ENCODE measurements around the gene CCSER1.

The CCSER1 gene

DNA sequence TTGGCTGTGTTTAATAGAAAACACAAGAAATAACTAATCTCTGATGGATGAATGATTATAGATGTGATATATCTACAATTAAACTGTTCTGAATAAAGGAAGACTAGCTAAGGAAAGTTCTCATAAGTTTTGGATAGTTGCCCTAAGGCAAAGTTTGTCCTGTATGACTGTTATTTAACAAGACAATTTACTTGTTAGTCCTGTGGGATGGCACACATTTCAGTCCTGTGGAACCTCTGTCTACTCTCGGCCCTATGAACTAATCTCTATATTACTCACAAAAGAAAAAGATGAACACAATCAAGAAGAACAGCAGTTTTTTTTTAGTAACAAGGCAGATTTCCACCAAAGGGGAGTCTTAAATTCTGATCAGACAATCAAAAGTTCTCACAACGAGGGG, 314.6 kb downstream of the CCSER1 start:
- H3K4me3 ChIP-seq (ENCODE audit: low read depth, low read length): no peak overlapping the region
- H3K36me3 ChIP-seq (ENCODE audit: control insufficient read depth, insufficient read depth, low read length): no peaks in the 10 kb centered on the region
- no peaks in the 10 kb centered on the region for H3K27me3 ChIP-seq (ENCODE audit: control insufficient read depth, insufficient read depth, low read length)
- H3K9ac ChIP-seq (ENCODE audit: low read depth, low read length): no peak overlapping the region
- no peaks in the 10 kb centered on the region for H3K9me3 ChIP-seq (ENCODE audit: control insufficient read depth, insufficient read depth, low read length)
- no peak overlapping the region for H3K27ac ChIP-seq (ENCODE audit: low read depth, low read length)
- no peaks in the 10 kb centered on the region for H3K4me1 ChIP-seq (ENCODE audit: control insufficient read depth, insufficient read depth, low read length)

DNA sequence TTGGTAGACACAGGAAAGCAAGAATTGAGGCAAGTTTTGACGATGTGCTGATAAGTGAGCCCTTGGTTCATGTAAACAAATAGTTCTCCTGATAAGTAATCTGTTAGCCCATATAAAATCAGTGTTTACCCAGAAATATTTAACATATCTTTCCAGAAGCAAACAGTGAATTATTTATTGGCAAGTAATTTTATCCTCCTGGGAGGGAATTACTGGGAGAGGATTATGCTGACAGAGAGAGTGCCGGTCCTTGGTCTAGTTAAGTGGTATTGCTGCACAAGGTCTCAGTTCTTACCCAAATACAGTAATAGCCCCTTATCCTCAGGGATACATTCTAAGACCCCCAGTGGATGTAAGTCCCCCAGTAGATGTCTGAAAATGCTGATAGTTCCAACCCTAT, 315.4 kb downstream of the CCSER1 start:
- Histone ChIP-seq H3K4me1 (ENCODE audit: control insufficient read depth, insufficient read depth, low read length) (no peaks in the 10 kb centered on the region), H3K27me3 (ENCODE audit: control insufficient read depth, insufficient read depth, low read length) (no peaks in the 10 kb centered on the region), H3K9me3 (ENCODE audit: control insufficient read depth, insufficient read depth, low read length) (no peaks in the 10 kb centered on the region), H3K4me3 (ENCODE audit: low read depth, low read length) (no peak overlapping the region), H3K27ac (ENCODE audit: low read depth, low read length) (no peak overlapping the region), H3K9ac (ENCODE audit: low read depth, low read length) (no peak overlapping the region), H3K36me3 (ENCODE audit: control insufficient read depth, insufficient read depth, low read length) (no peaks in the 10 kb centered on the region)

DNA sequence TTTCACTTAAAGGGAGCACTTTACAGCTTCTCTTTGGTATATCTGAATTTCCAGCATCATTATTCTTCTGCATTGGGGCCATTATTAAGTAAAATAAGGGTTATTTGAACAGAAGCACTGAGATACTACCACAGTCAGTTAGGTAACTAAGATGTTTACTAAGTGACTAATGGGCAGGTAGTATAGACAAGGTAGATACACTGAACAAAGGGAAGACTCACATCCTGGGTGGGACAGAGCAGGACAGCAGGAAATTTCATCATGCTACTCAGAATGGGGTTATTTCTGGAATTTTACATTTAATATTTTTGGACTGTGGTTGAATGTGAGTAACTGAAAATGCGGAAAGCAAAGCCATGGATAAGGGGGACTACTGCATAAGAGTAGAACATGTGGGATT, 316.0 kb downstream of the CCSER1 start:
- Histone ChIP-seq H3K4me1 (ENCODE audit: control insufficient read depth, insufficient read depth, low read length) (no peaks in the 10 kb centered on the region), H3K9me3 (ENCODE audit: control insufficient read depth, insufficient read depth, low read length) (no peaks in the 10 kb centered on the region), H3K27me3 (ENCODE audit: control insufficient read depth, insufficient read depth, low read length) (no peaks in the 10 kb centered on the region), H3K36me3 (ENCODE audit: control insufficient read depth, insufficient read depth, low read length) (no peaks in the 10 kb centered on the region), H3K27ac (ENCODE audit: low read depth, low read length) (no peak overlapping the region), H3K4me3 (ENCODE audit: low read depth, low read length) (no peak overlapping the region), H3K9ac (ENCODE audit: low read depth, low read length) (no peak overlapping the region)

GRCh38 chr4:90444904-90445303, 317.7 kb downstream of the CCSER1 start:
- H3K4me3 ChIP-seq (ENCODE audit: low read depth, low read length): no peak overlapping the region

GRCh38 chr4:90445380-90445779, 318.2 kb downstream of the CCSER1 start:
- Histone ChIP-seq H3K27ac (ENCODE audit: low read depth, low read length) (no peak overlapping the region), H3K4me1 (ENCODE audit: control insufficient read depth, insufficient read depth, low read length) (no peaks in the 10 kb centered on the region), H3K4me3 (ENCODE audit: low read depth, low read length) (no peak overlapping the region), H3K9ac (ENCODE audit: low read depth, low read length) (no peak overlapping the region), H3K36me3 (ENCODE audit: control insufficient read depth, insufficient read depth, low read length) (no peaks in the 10 kb centered on the region), H3K9me3 (ENCODE audit: control insufficient read depth, insufficient read depth, low read length) (0 out of 2 replicates have a peak, but pooled peaks cover 4% of the 10 kb centered on the region), H3K27me3 (ENCODE audit: control insufficient read depth, insufficient read depth, low read length) (no peaks in the 10 kb centered on the region)

More at GRCh38 chr4:90444904-90445303, 317.7 kb downstream of the CCSER1 start:
- Histone ChIP-seq H3K36me3 (ENCODE audit: control insufficient read depth, insufficient read depth, low read length) (no peaks in the 10 kb centered on the region), H3K27ac (ENCODE audit: low read depth, low read length) (no peak overlapping the region), H3K9me3 (ENCODE audit: control insufficient read depth, insufficient read depth, low read length) (0 out of 2 replicates have a peak, but pooled peaks cover 4% of the 10 kb centered on the region), H3K4me1 (ENCODE audit: control insufficient read depth, insufficient read depth, low read length) (no peaks in the 10 kb centered on the region), H3K9ac (ENCODE audit: low read depth, low read length) (no peak overlapping the region), H3K27me3 (ENCODE audit: control insufficient read depth, insufficient read depth, low read length) (no peaks in the 10 kb centered on the region)

DNA sequence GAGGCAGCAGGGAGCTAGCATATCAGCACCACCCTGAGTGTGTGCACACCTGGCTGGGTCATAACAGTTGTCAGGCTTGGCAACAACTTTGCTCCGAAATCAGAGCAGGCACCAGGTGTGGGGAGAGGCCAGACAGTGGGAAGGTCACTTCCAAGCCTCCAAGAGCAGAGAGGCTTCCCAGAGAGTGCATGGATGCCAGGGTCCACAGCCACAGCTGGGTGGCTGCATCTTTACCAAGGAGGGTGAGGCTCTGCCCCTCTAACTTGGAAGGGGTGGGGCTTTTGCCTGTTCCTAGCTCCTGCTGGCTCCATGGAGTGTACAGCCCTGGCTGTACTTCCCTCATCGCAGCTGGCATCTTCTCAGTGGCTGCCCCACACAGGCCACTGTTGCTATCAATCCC, 322.4 kb downstream of the CCSER1 start:
- no peak overlapping the region for H3K9ac ChIP-seq (ENCODE audit: low read depth, low read length)
- H3K36me3 ChIP-seq (ENCODE audit: control insufficient read depth, insufficient read depth, low read length): no peaks in the 10 kb centered on the region
- no peak overlapping the region for H3K4me3 ChIP-seq (ENCODE audit: low read depth, low read length)
- H3K9me3 ChIP-seq (ENCODE audit: control insufficient read depth, insufficient read depth, low read length): 0 out of 2 replicates have a peak, but pooled peaks cover 4% of the 10 kb centered on the region
- no peak overlapping the region for H3K27ac ChIP-seq (ENCODE audit: low read depth, low read length)
- H3K27me3 ChIP-seq (ENCODE audit: control insufficient read depth, insufficient read depth, low read length): no peaks in the 10 kb centered on the region
- no peaks in the 10 kb centered on the region for H3K4me1 ChIP-seq (ENCODE audit: control insufficient read depth, insufficient read depth, low read length)

DNA sequence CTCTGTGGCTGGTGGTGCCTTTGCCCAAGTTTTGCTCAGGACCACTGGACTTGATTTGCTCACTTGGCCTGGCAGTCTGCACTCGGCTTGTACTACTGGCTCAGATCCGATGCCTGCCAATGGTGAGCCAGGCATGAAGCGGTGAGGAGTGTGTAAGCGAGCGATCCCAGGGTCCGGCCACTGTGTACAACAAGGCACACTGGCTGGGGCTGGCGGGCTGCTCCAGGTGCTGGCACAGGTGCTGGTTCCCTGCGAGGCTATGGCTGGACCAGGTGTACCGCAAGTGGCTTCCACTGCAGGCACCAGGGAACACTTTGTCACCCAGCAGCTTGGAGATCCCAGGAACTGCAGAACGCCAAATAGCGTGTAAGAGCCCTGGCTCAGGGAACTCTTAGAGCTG, 329.7 kb downstream of the CCSER1 start:
- H3K9me3 ChIP-seq (ENCODE audit: control insufficient read depth, insufficient read depth, low read length): 0 out of 2 replicates have a peak, but pooled peaks cover 6% of the 10 kb centered on the region
- no peak overlapping the region for H3K9ac ChIP-seq (ENCODE audit: low read depth, low read length)
- H3K27ac ChIP-seq (ENCODE audit: low read depth, low read length): no peak overlapping the region
- no peak overlapping the region for H3K4me3 ChIP-seq (ENCODE audit: low read depth, low read length)
- H3K27me3 ChIP-seq (ENCODE audit: control insufficient read depth, insufficient read depth, low read length): no peaks in the 10 kb centered on the region
- no peaks in the 10 kb centered on the region for H3K4me1 ChIP-seq (ENCODE audit: control insufficient read depth, insufficient read depth, low read length)
- H3K36me3 ChIP-seq (ENCODE audit: control insufficient read depth, insufficient read depth, low read length): no peaks in the 10 kb centered on the region

- Histone ChIP-seq H3K4me3 (ENCODE audit: low read depth, low read length) (no peak overlapping the region), H3K4me1 (ENCODE audit: control insufficient read depth, insufficient read depth, low read length) (no peaks in the 10 kb centered on the region), H3K27me3 (ENCODE audit: control insufficient read depth, insufficient read depth, low read length) (no peaks in the 10 kb centered on the region), H3K27ac (ENCODE audit: low read depth, low read length) (no peak overlapping the region), H3K9ac (ENCODE audit: low read depth, low read length) (no peak overlapping the region), H3K36me3 (ENCODE audit: control insufficient read depth, insufficient read depth, low read length) (no peaks in the 10 kb centered on the region), H3K9me3 (ENCODE audit: control insufficient read depth, insufficient read depth, low read length) (0 out of 2 replicates have a peak, but pooled peaks cover 6% of the 10 kb centered on the region)
These were observed 330.6 kb downstream of the CCSER1 start for GRCh38 chr4:90457817-90458216.

GRCh38 chr4:90458576-90458975, 331.4 kb downstream of the CCSER1 start:
- H3K4me1 ChIP-seq (ENCODE audit: control insufficient read depth, insufficient read depth, low read length): no peaks in the 10 kb centered on the region
- no peak overlapping the region for H3K27ac ChIP-seq (ENCODE audit: low read depth, low read length)
- no peaks in the 10 kb centered on the region for H3K36me3 ChIP-seq (ENCODE audit: control insufficient read depth, insufficient read depth, low read length)
- 0 out of 2 replicates have a peak, but pooled peaks cover 6% of the 10 kb centered on the region for H3K9me3 ChIP-seq (ENCODE audit: control insufficient read depth, insufficient read depth, low read length)
- H3K9ac ChIP-seq (ENCODE audit: low read depth, low read length): no peak overlapping the region
- H3K27me3 ChIP-seq (ENCODE audit: control insufficient read depth, insufficient read depth, low read length): no peaks in the 10 kb centered on the region
- H3K4me3 ChIP-seq (ENCODE audit: low read depth, low read length): no peak overlapping the region

- Histone ChIP-seq H3K4me3 (ENCODE audit: low read depth, low read length) (no peak overlapping the region), H3K27ac (ENCODE audit: low read depth, low read length) (no peak overlapping the region), H3K27me3 (ENCODE audit: control insufficient read depth, insufficient read depth, low read length) (no peaks in the 10 kb centered on the region), H3K9me3 (ENCODE audit: control insufficient read depth, insufficient read depth, low read length) (no peaks in the 10 kb centered on the region), H3K4me1 (ENCODE audit: control insufficient read depth, insufficient read depth, low read length) (no peaks in the 10 kb centered on the region), H3K9ac (ENCODE audit: low read depth, low read length) (no peak overlapping the region), H3K36me3 (ENCODE audit: control insufficient read depth, insufficient read depth, low read length) (no peaks in the 10 kb centered on the region)
These were observed 347.3 kb downstream of the CCSER1 start for GRCh38 chr4:90474484-90474883.

- H3K27me3 ChIP-seq (ENCODE audit: control insufficient read depth, insufficient read depth, low read length): no peaks in the 10 kb centered on the region
- H3K4me1 ChIP-seq (ENCODE audit: control insufficient read depth, insufficient read depth, low read length): no peaks in the 10 kb centered on the region
- H3K4me3 ChIP-seq (ENCODE audit: low read depth, low read length): no peak overlapping the region
- H3K9ac ChIP-seq (ENCODE audit: low read depth, low read length): no peak overlapping the region
- H3K9me3 ChIP-seq (ENCODE audit: control insufficient read depth, insufficient read depth, low read length): no peaks in the 10 kb centered on the region
- no peaks in the 10 kb centered on the region for H3K36me3 ChIP-seq (ENCODE audit: control insufficient read depth, insufficient read depth, low read length)
- H3K27ac ChIP-seq (ENCODE audit: low read depth, low read length): no peak overlapping the region
These were observed 348.8 kb downstream of the CCSER1 start for GRCh38 chr4:90476019-90476418.

DNA sequence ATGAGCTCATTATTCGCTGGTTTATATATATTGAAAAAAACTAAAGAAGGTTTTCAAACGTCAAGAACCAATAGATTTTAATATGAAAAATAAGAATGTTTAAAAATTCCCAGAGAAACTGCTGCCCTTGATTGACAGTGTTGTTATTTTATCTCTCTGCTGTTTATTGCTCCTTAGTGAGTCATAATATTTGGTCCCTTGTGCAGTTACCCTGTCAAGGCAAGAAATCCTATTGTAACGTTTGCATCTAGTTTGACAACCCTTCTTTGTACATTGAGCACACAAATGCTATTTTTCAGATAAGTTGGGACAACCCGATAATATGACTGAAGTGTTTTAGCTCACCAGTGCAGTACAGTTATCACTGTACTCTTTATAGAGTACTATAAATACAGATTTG, 349.4 kb downstream of the CCSER1 start:
- H3K9me3 ChIP-seq (ENCODE audit: control insufficient read depth, insufficient read depth, low read length): no peaks in the 10 kb centered on the region

More for the DNA sequence above, 349.4 kb downstream of the CCSER1 start:
- H3K36me3 ChIP-seq (ENCODE audit: control insufficient read depth, insufficient read depth, low read length): no peaks in the 10 kb centered on the region
- no peak overlapping the region for H3K27ac ChIP-seq (ENCODE audit: low read depth, low read length)
- H3K4me3 ChIP-seq (ENCODE audit: low read depth, low read length): no peak overlapping the region
- H3K4me1 ChIP-seq (ENCODE audit: control insufficient read depth, insufficient read depth, low read length): no peaks in the 10 kb centered on the region
- no peaks in the 10 kb centered on the region for H3K27me3 ChIP-seq (ENCODE audit: control insufficient read depth, insufficient read depth, low read length)
- H3K9ac ChIP-seq (ENCODE audit: low read depth, low read length): no peak overlapping the region

Measured in HUES48 (cell line).